Prostate gland (tissue), 2 donors: Measurements from ENCODE around the gene HDHD5. TPM values are rescaled to one million over a fixed set of nuclear protein-coding genes. Genes with fewer than 3 reads are reported as not detected.

Experiments used
- DNase-seq: peaks from one replicate; pipeline ENCODE4 v3.0.0-alpha.2; 2019; ENCODE audit warnings: low spot score
- H3K27ac ChIP-seq, 2 donors: fragments of 200-600 bp; sonication (generic); 2 replicates each; pipeline ENCODE4 v1.5.1; 2017 to 2019
- H3K27me3 ChIP-seq: fragments of 200-600 bp; sonication (generic); replicated peaks from 2 replicates; pipeline ENCODE4 v1.5.1; 2019; ENCODE audit not compliant: insufficient read depth
- H3K36me3 ChIP-seq, 2 donors: fragments of 200-600 bp; sonication (generic); 1 replicate in 1 of 2; 2 replicates in 1 of 2; pipeline versions ENCODE4 v1.5.1 to v1.8.1; 2017 to 2019
- H3K4me1 ChIP-seq: fragments of 200-600 bp; sonication (generic); replicated peaks from 2 replicates; pipeline ENCODE4 v1.5.1; 2019
- H3K4me3 ChIP-seq, 2 donors: fragments of 200-600 bp; sonication (generic); 2 replicates each; pipeline ENCODE4 v1.5.1; 2017 to 2019
- H3K9me3 ChIP-seq: fragments of 200-600 bp; sonication (generic); 2 replicates; pipeline ENCODE4 v1.5.1; 2017
- CTCF ChIP-seq, 4 experiments: fragments of 200-600 bp in 2 of 4; fragments of 450-650 bp in 2 of 4; sonication (generic) in 2 of 4; IDR thresholded peaks; 1 replicate in 3 of 4; 2 replicates in 1 of 4; pipeline ENCODE4 v1.5.1; 2016 to 2019; ENCODE audit warnings: antibody characterized with exemption in 4 of 4, mild to moderate bottlenecking in 2 of 4, moderate library complexity in 2 of 4
- POLR2A ChIP-seq: fragments of 450-650 bp; IDR thresholded peaks from one replicate; pipeline ENCODE4 v1.6.1; 2016; ENCODE audit warnings: antibody characterized with exemption, mild to moderate bottlenecking
- POLR2AphosphoS5 ChIP-seq: sonication (generic); formaldehyde crosslinking; IDR thresholded peaks from one replicate; pipeline ENCODE4 v1.6.1; 2017; ENCODE audit warnings: antibody characterized with exemption
- WGBS: methylation state at CpG from one replicate; pipeline ENCODE4 v1.1.5; 2018; 5-methylcytosine and 5-hydroxymethylcytosine counted together
- intact Hi-C: fragments of 100-400 bp; cut with DNase I; formaldehyde crosslinking; loops from one replicate; pipeline ENCODE4 v1.14.2; 2022
- total RNA-seq, 2 donors: library from RNA; depleted of rRNA; stranded (reverse); fragments of >200 nt; gene quantifications; one replicate each; pipeline ENCODE4 v1.1.0, GENCODE V29; 2016

HDHD5 gene
- total RNA-seq, 2 donors from 2014 or later, result 38.7 to 51.6 TPM

- WGBS, result 94% methylated on average over 6 of the region's 8 CpGs
- no peak for DNase-seq
- no peak for TF ChIP-seq POLR2A
These were observed 45.5 kb downstream of the HDHD5 start for GRCh38 chr22:17113600-17113999.

GRCh38 chr22:17112491-17113042 is 46.5 kb downstream of the HDHD5 start:
- no peaks in the 10 kb centered on the region for H3K9me3 ChIP-seq
- peaks cover 10 to 11% of the 10 kb centered on the region in 2 donors for H3K36me3 ChIP-seq
- peak; percentile 29 for DNase-seq
- WGBS, result 43% methylated on average over 9 of the region's 9 CpGs
- H3K4me3 ChIP-seq, result no peak overlapping the region
- intact Hi-C loops, result no loop called here
- peaks cover 6% of the 10 kb centered on the region for H3K4me1 ChIP-seq
- H3K27ac ChIP-seq, result no peak overlapping the region
- H3K27me3 ChIP-seq, result no peaks in the 10 kb centered on the region
- TF ChIP-seq POLR2A, result no peak
- TF ChIP-seq CTCF (IDR thresholded peaks at IDR 0.05), result no peak
- TF ChIP-seq POLR2AphosphoS5, result peak; percentile 33

More at GRCh38 chr22:17113600-17113999, 45.5 kb downstream of the HDHD5 start:
- Histone ChIP-seq H3K4me1 (peaks cover 9% of the 10 kb centered on the region), H3K27me3 (no peaks in the 10 kb centered on the region), H3K9me3 (no peaks in the 10 kb centered on the region), H3K27ac (peak overlapping the region in 1 of 2 donors; percentile 9), H3K36me3 (peaks cover 2 to 7% of the 10 kb centered on the region in 2 donors), H3K4me3 (no peak overlapping the region)
- intact Hi-C loops, result no loop called here

GRCh38 chr22:17110791-17111550 is 48.1 kb downstream of the HDHD5 start:
- WGBS, result 79% methylated on average over 13 of the region's 13 CpGs
- TF ChIP-seq POLR2AphosphoS5 (no peak), POLR2A (no peak), CTCF (IDR thresholded peaks at IDR 0.05) (no peak)
- Histone ChIP-seq H3K4me1 (no peaks in the 10 kb centered on the region), H3K9me3 (no peaks in the 10 kb centered on the region), H3K27me3 (no peaks in the 10 kb centered on the region), H3K27ac (no peak overlapping the region), H3K36me3 (peaks cover 10 to 13% of the 10 kb centered on the region in 2 donors), H3K4me3 (no peak overlapping the region)
- intact Hi-C loops, result no loop called here
- DNase-seq, result no peak

- no peak for TF ChIP-seq POLR2AphosphoS5
- no peak for TF ChIP-seq CTCF (IDR thresholded peaks at IDR 0.05)
- TF ChIP-seq POLR2A, result no peak
- H3K27me3 ChIP-seq, result no peaks in the 10 kb centered on the region
- H3K36me3 ChIP-seq, result peaks cover 10 to 13% of the 10 kb centered on the region in 2 donors
- no peak overlapping the region for H3K4me3 ChIP-seq
- H3K4me1 ChIP-seq, result no peaks in the 10 kb centered on the region
- no peaks in the 10 kb centered on the region for H3K9me3 ChIP-seq
- H3K27ac ChIP-seq, result no peak overlapping the region
- DNase-seq, result no peak
- intact Hi-C loops, result no loop called here
- 89% methylated on average over 16 of the region's 16 CpGs for WGBS
These were observed 49.1 kb downstream of the HDHD5 start for GRCh38 chr22:17109976-17110375.

- Histone ChIP-seq H3K9me3 (no peaks in the 10 kb centered on the region), H3K4me3 (no peak overlapping the region), H3K27me3 (no peaks in the 10 kb centered on the region), H3K4me1 (no peaks in the 10 kb centered on the region), H3K27ac (no peak overlapping the region), H3K36me3 (peaks cover 10 to 13% of the 10 kb centered on the region in 2 donors)
- DNase-seq, result no peak
- TF ChIP-seq POLR2A (no peak), CTCF (IDR thresholded peaks at IDR 0.05) (no peak), POLR2AphosphoS5 (no peak)
- 95% methylated on average over 34 of the region's 42 CpGs for WGBS
- intact Hi-C loops, result no loop called here
These were observed 49.8 kb downstream of the HDHD5 start for GRCh38 chr22:17109113-17109865.
